GM12892 (cell line): ENCODE results near the gene NRSN1.

Experiments
- POLR2A ChIP-seq: IDR thresholded peaks from 2 replicates; pipeline ENCODE4 v1.6.1; 2011; ENCODE audit warnings: low read depth, low read length, control low read depth
- POLR2AphosphoS5 ChIP-seq: IDR thresholded peaks from 2 replicates; pipeline ENCODE4 v1.6.1; 2011; ENCODE audit warnings: low read depth, low read length, control low read depth
- TAF1 ChIP-seq: IDR thresholded peaks from 2 replicates; pipeline ENCODE4 v1.6.1; 2011; ENCODE audit warnings: low read depth, mild to moderate bottlenecking, control low read depth, low read length, borderline replicate concordance

DNA sequence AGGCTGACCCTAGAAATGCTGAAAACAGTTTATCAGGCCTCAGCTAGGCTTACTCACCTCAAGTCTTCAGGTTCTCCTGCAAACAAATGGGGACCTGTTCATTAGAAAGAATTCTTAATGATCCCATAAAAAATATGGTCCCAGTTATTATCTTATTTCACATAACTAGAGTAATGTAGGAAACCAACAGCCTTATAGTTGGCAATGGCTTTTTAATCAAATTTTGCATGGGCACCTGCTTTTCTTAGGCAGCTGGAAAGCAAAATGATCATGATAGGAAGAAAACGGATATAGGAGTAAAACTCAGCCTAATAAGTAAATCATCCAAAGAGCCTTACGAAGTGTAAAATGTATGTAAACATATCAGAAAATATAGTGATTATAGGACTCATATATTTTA, 1.3 kb downstream of the NRSN1 start:
- TF ChIP-seq POLR2AphosphoS5 (no peak), POLR2A (no peak), TAF1 (no peak)
